Fibroblast of the aortic adventitia (primary cell): Measurements from ENCODE around the gene MRPS6. TPM values are rescaled to one million over a fixed set of nuclear protein-coding genes. Genes with fewer than 3 reads are reported as not detected.

Source experiments
- DNase-seq: peaks from one replicate; pipeline ENCODE4 v3.0.0-alpha.2; 2010; ENCODE audit warnings: low read depth
- H3K4me3 ChIP-seq: 2 replicates; pipeline ENCODE4 v1.5.1; 2011; ENCODE audit warnings: low read depth, mild to moderate bottlenecking, control low read depth, low read length, moderate library complexity
- total RNA-seq: library from RNA; depleted of rRNA; stranded (reverse); fragments of >200 nt; gene quantifications from 2 replicates; pipeline ENCODE4 v1.2.3, GENCODE V29; 2012; ENCODE audit warnings: low replicate concordance
- TF ChIP-seq, protein P1 (sequence below): IDR thresholded peaks from 2 replicates; pipeline ENCODE4 v1.5.1; 2011; ENCODE audit warnings: mild to moderate bottlenecking, low read length, control low read depth, inconsistent platforms; ENCODE audit not compliant: insufficient read depth

MRPS6 gene
- total RNA-seq, 1 donor, result 78.1 TPM

DNA sequence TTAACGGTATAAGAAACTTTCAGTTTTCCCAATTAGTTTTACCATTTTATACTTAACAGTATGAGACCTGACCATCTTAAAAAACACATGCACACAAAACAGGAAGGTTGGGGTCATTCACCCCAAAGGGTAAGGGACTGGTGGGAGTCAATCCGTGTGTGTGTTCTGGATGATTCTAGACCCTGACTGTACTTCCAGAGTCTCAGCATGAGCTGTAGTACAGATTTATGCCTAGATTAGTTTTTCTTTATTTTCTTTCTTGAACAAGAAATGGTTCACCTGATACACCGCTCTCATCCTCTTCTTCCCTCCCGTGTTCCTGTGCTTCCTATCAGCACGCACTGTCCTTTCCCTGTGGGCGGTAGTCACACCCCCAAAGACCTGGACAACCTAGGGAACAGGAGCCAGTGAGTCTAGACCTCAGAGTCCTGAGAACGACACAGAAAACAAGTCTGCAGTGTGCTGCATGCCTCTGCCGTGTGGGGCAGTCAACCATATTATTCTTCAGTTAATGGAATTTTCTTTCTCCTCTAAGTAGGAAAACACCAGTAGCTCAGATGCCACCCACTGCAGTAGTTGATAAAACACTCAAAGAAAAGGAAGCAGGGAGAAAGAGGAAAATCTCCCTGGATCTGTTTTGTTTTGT is 38.9 kb upstream of the MRPS6 start:
- DNase-seq, result peak; percentile 9
- TF ChIP-seq, protein P1, sequence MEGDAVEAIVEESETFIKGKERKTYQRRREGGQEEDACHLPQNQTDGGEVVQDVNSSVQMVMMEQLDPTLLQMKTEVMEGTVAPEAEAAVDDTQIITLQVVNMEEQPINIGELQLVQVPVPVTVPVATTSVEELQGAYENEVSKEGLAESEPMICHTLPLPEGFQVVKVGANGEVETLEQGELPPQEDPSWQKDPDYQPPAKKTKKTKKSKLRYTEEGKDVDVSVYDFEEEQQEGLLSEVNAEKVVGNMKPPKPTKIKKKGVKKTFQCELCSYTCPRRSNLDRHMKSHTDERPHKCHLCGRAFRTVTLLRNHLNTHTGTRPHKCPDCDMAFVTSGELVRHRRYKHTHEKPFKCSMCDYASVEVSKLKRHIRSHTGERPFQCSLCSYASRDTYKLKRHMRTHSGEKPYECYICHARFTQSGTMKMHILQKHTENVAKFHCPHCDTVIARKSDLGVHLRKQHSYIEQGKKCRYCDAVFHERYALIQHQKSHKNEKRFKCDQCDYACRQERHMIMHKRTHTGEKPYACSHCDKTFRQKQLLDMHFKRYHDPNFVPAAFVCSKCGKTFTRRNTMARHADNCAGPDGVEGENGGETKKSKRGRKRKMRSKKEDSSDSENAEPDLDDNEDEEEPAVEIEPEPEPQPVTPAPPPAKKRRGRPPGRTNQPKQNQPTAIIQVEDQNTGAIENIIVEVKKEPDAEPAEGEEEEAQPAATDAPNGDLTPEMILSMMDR, result no peak
- H3K4me3 ChIP-seq, result no peak overlapping the region

DNA sequence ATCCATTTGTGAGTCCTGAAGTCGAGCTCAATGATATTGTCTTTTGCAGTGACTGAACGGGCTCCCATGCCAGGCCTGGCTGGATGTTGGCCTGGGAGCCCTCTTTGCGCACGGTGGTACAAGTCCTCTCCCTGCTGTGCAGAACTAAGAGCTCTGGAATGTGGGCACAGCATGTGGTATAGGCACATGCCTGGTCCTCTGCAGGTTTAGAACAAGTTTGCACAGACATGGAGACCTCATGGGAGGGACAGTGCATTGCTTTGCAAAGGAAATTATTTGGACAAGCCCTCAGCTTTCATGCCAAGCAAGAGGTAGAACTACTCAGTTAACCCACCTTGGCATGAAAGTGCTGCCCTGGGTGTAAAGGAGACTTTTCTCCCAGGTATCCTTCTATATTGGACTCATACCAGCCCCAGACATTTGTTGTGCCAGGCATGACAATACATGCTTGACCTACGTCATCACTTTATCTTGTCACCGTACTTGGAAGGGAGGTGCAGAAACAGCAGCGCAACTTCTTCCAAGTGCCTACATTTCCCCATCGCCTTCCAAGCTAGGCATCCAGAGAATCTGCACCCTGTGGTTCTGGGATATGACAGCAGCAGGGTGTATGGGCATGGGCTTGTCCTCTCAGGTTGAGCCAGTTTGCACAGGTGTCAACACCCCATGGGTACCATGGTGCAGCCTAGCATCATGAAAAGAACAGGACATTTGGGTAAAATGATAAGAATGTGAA is 37.6 kb upstream of the MRPS6 start:
- TF ChIP-seq, protein P1, result no peak
- no peak for DNase-seq
- no peak overlapping the region for H3K4me3 ChIP-seq

DNA sequence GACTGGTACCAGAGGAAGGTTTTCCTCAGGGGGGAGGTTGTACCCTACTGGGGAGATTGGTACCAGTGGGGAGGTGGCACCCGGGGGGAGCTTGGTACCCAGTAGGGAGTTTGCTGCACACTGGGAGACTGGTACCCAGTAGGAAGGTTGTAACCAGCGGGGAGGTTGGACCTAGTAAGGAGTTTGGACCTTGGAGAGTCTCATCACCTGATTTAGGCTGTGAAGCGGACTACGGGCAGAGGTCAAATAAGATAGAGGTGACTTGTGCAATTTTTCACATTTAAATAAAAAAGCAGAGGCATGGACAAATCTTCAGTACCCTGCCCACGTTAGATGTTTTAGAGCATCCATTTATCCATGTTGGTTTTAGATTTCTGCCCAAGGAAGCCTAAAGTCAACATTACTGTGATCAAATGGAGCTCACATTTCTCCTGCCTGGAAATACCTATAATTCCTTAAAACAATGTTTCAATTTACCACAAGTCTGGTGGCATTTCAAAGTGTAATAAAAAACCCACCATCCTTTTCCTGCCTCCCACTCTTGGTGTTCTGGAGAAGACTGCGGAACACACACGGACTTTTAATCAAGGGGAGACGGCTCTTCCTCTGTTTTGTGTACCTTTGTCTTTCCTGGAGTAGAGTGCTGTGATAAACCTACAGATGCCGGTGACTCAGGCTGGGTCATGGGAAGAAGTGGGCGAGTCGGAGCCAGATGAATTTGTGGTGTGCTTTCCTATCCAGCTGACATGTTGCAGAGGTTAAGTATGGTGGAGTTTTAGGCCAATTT is 36.2 kb upstream of the MRPS6 start:
- DNase-seq, result peak; percentile 58
- H3K4me3 ChIP-seq, result no peak overlapping the region

DNA sequence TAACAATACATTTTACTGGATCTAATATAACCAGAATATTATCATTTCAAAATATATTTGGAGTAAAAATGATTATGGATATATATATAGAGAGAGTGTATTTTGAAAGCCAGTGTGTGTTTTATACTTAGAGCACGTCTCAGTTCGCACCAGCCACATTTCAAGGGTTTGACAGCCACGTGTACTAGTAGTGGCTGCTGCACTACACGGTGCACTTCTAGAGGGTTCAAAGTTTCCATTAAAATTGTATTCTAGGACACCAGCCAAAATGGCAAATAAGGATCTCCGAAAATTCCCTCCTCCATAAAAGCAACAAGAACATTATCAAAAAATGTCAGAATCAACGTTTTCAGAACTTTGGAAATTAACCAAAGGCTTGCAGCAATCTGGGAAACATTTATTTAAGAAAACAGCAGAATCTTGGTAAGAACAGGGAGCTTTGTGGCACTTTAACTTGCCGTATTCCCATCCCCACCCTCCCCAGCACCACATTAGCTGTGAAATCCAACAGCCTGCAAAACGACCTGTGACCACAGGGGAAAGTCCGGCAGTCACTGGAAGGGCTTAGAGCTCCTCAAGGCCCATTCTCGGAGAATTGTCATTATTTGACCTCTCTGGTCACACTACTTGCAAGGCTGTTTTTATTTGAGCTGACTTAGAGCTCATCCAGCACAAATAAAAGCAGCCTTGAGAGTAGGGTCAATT is 33.5 kb upstream of the MRPS6 start:
- DNase-seq, result peak; percentile 12
- H3K4me3 ChIP-seq, result no peak overlapping the region
- TF ChIP-seq, protein P1, result peak; percentile 18

More for the DNA sequence above, 36.2 kb upstream of the MRPS6 start:
- TF ChIP-seq, protein P1, result no peak

DNA sequence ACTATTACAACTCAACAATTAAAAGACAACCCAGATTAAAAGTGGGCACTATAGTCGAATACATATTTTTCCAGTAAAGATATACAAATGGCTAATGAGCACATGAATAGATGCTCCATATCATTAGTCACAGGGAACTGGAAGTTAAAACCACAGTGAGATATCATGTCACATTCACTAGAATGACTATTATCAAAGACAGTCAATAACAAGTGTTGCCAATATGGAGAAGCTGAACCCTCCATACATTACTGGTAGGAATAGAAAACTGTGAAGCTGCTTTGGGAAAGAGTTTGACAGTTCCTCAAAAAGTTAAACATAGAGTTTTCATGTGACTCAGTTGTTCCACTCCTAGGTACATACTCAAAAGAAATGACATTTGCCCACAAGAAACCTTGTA is 30.6 kb upstream of the MRPS6 start:
- DNase-seq, result no peak
- H3K4me3 ChIP-seq, result no peak overlapping the region
- TF ChIP-seq, protein P1, result no peak

DNA sequence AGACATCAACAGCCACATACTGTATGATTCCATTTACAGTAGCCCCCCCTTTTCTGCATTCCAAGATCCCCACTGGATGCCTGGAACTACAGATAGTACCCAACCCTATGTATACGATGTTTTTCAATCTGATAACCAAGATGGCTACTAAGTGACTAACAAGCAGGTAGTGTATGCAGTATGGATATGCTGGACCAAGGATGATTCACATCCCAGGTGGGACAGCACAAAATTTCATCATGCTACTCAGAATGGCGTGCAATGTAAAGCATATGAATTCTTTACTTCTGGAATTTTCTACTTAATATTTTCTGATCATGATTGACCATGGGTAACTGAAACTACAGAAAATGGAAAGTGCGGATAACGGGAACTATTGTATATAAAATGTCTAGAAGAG is 30.0 kb upstream of the MRPS6 start:
- DNase-seq, result no peak
- TF ChIP-seq, protein P1, result no peak
- no peak overlapping the region for H3K4me3 ChIP-seq
